Endothelial cell of umbilical vein (primary cell): Measurements from ENCODE around the gene CCDC60. TPM values are rescaled to one million over a fixed set of nuclear protein-coding genes. Genes with fewer than 3 reads are reported as not detected.

ENCODE experiments used
- BruUV-seq: library from RNA; stranded (reverse); fragments of 400-500 nt; replicated peaks from 2 replicates; lab custom pipeline; 2021; lab: Mats Ljungman, UMichigan
- CTCF ChIA-PET: fragments of 300-600, 350-600 bp; sonication (Branson Sonifier 250); formaldehyde crosslinking; loops from one replicate; lab custom pipeline; 2021; ENCODE audit warnings: antibody characterized with exemption, inconsistent platforms; lab: Charles Lee
- POLR2A ChIA-PET: fragments of 300-600, 350-600 bp; sonication (Branson Sonifier 250); formaldehyde crosslinking; loops from one replicate; lab custom pipeline; 2021; ENCODE audit warnings: antibody characterized with exemption, inconsistent platforms; lab: Charles Lee
- DNase-seq: peaks from one replicate; pipeline ENCODE4 v3.0.0-alpha.2; 2011; ENCODE audit warnings: low read depth, low spot score
- FAIRE-seq: peaks from 2 replicates; lab custom pipeline; 2011; peaks lifted over from hg19 to GRCh38; lab: Jason Lieb, UNC
- H2AFZ ChIP-seq: 2 replicates; pipeline ENCODE4 v1.6.0; 2012; ENCODE audit warnings: low read depth, low read length, control low read depth, inconsistent platforms
- H3K27ac ChIP-seq: 2 replicates; pipeline ENCODE4 v1.5.1; 2011; ENCODE audit warnings: low read depth, mild to moderate bottlenecking, control low read depth, low read length, moderate library complexity; ENCODE audit not compliant: insufficient read depth
- H3K27me3 ChIP-seq, 2 experiments: 2 replicates each; pipeline versions ENCODE4 v1.6.0 to v1.6.1; 2011; ENCODE audit warnings: low read length in 2 of 2, mixed read lengths in 1 of 2; ENCODE audit not compliant: control insufficient read depth in 2 of 2, insufficient read depth in 2 of 2
- H3K36me3 ChIP-seq, 2 experiments: 2 replicates in 1 of 2; 3 replicates in 1 of 2; pipeline ENCODE4 v1.5.1; 2011; ENCODE audit warnings: low read length in 2 of 2, mild to moderate bottlenecking in 1 of 2, moderate library complexity in 1 of 2; ENCODE audit not compliant: control insufficient read depth in 2 of 2, insufficient read depth in 2 of 2; ENCODE audit errors: extremely low read depth in 1 of 2
- H3K4me1 ChIP-seq: 3 replicates; pipeline ENCODE4 v1.5.1; 2011; ENCODE audit warnings: mild to moderate bottlenecking, low read length; ENCODE audit not compliant: control insufficient read depth, insufficient read depth; ENCODE audit errors: extremely low read depth
- H3K4me2 ChIP-seq: 2 replicates; pipeline ENCODE4 v1.6.1; 2011; ENCODE audit warnings: low read length, control low read depth, mixed read lengths; ENCODE audit not compliant: insufficient read depth
- H3K4me3 ChIP-seq, 3 experiments: fragments of 200-600 bp in 1 of 3; sonication (generic), shearing (Covaris generic) in 1 of 3; replicated peaks in 1 of 3; 2 replicates each; pipeline ENCODE4 v1.5.1; 2011 to 2016; ENCODE audit warnings: control low read depth in 3 of 3, low read length in 3 of 3, mild to moderate bottlenecking in 2 of 3, inconsistent platforms in 1 of 3, low read depth in 1 of 3, moderate library complexity in 1 of 3; ENCODE audit not compliant: insufficient read depth in 1 of 3
- H3K79me2 ChIP-seq: 2 replicates; pipeline ENCODE4 v1.6.0; 2012; ENCODE audit warnings: low read length, inconsistent platforms; ENCODE audit not compliant: control insufficient read depth, insufficient read depth
- H3K9ac ChIP-seq: replicated peaks from 2 replicates; pipeline ENCODE3; 2011; ENCODE audit warnings: low read length, control low read depth; ENCODE audit not compliant: insufficient read depth; ENCODE audit errors: extremely low read depth
- H3K9me1 ChIP-seq: replicated peaks from 3 replicates; pipeline ENCODE4 v1.6.0; 2011; ENCODE audit warnings: mild to moderate bottlenecking, low read length; ENCODE audit not compliant: control insufficient read depth, insufficient read depth; ENCODE audit errors: extremely low read depth
- H3K9me3 ChIP-seq: replicated peaks from 2 replicates; pipeline ENCODE4 v1.5.1; 2012; ENCODE audit warnings: low read length, inconsistent platforms; ENCODE audit not compliant: control insufficient read depth, insufficient read depth
- H4K20me1 ChIP-seq: replicated peaks from 2 replicates; pipeline ENCODE3; 2011; ENCODE audit warnings: mild to moderate bottlenecking, low read length; ENCODE audit not compliant: control insufficient read depth, insufficient read depth; ENCODE audit errors: extremely low read depth
- EZH2 ChIP-seq: IDR thresholded peaks from 2 replicates; pipeline ENCODE4 v1.6.1; 2012; ENCODE audit warnings: borderline replicate concordance, low read depth, mild to moderate bottlenecking, moderate library complexity, low read length, inconsistent platforms; ENCODE audit not compliant: severe bottlenecking
- FOS ChIP-seq: IDR thresholded peaks from 2 replicates; pipeline ENCODE4 v1.6.1; 2011; ENCODE audit warnings: mild to moderate bottlenecking, low read length, moderate library complexity, borderline replicate concordance; ENCODE audit not compliant: insufficient read depth
- GATA2 ChIP-seq: IDR thresholded peaks from 2 replicates; pipeline ENCODE4 v1.7.0; 2011; ENCODE audit warnings: low read depth, mild to moderate bottlenecking, moderate library complexity, mixed read lengths, low read length; ENCODE audit not compliant: insufficient read length, insufficient read depth
- JUN ChIP-seq: IDR thresholded peaks from 2 replicates; pipeline ENCODE4 v1.6.1; 2011; ENCODE audit warnings: borderline replicate concordance, low read depth; ENCODE audit not compliant: insufficient read length, insufficient read depth
- MYC ChIP-seq: IDR thresholded peaks from one replicate; pipeline ENCODE4 v1.6.1; 2011; ENCODE audit warnings: mild to moderate bottlenecking, low read depth, low read length
- POLR2A ChIP-seq: IDR thresholded peaks from 2 replicates; pipeline ENCODE4 v1.6.1; 2012; ENCODE audit warnings: low read depth, mild to moderate bottlenecking, control low read depth, low read length
- POLR2AphosphoS5 ChIP-seq: IDR thresholded peaks from 2 replicates; pipeline ENCODE4 v1.6.1; 2012; ENCODE audit warnings: low read depth, mild to moderate bottlenecking, control low read depth, low read length, moderate library complexity; ENCODE audit not compliant: insufficient read depth
- dilution Hi-C: fragments of 300-500 bp; cut with MboI; formaldehyde crosslinking; loops from one replicate; pipeline ENCODE4 v1.15.0; 2019; ENCODE audit warnings: low sequenced_read_pairs; ENCODE audit not compliant: extremely low pct_ligation_motif_present
- intact Hi-C: fragments of 100-400 bp; cut with micrococcal nuclease; formaldehyde crosslinking; loops from one replicate; pipeline ENCODE4 v1.10.0; 2022
- polyA plus RNA-seq, 4 experiments: library from polyadenylated mRNA; depleted of rRNA in 3 of 4; stranded (reverse) in 3 of 4; unstranded in 1 of 4; fragments of >200 nt; gene quantifications; 2 replicates each; pipeline versions ENCODE4 v1.2.1 to v1.2.3, GENCODE V29; 2011 to 2012; ENCODE audit warnings: missing spikeins in 1 of 4
- total RNA-seq: library from RNA; stranded (reverse); gene quantifications from 2 replicates; pipeline ENCODE4 v1.2.3, GENCODE V29; 2021
- TF ChIP-seq, protein P1 (sequence below): IDR thresholded peaks from 2 replicates; pipeline ENCODE4 v1.6.1; 2011; ENCODE audit not compliant: insufficient read depth, insufficient read length
- TF ChIP-seq, protein P2 (sequence below), 2 donors: IDR thresholded peaks; 1 replicate in 1 of 2; 2 replicates in 1 of 2; pipeline ENCODE4 v1.5.1; 2011; ENCODE audit warnings: low read length in 2 of 2, mild to moderate bottlenecking in 2 of 2, moderate library complexity in 2 of 2, control low read depth in 1 of 2, inconsistent platforms in 1 of 2, low read depth in 1 of 2; ENCODE audit not compliant: insufficient read depth in 1 of 2; ENCODE audit errors: extremely low read depth in 1 of 2

CCDC60 gene
- total and polyA plus RNA-seq, 2 donors (not counting 3 experiments of a cell fraction or from before 2014, with no cell fraction given): not detected

DNA sequence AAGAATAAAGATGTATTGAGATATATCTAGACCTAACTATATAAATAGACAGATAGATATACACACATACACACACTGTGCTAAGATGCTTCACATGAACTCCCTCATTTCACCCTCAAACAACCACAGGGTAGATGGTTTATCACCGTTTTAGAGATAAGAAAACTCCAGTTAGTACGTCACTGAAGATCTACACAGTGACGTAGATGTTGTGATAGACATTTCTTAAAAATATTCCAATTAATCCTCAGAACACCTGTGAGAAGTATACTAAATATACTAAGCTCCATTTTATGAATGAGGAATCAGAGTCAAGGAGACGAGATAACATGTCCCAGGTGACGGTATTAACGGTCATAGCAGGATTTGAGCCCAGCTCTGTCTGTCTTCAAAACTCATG lies 31.5 kb downstream of the CCDC60 start:
- no peaks in the 10 kb centered on the region for H3K27me3 ChIP-seq
- dilution Hi-C loops: no loop called here
- CTCF ChIA-PET: no interaction called here
- DNase-seq (no peak), FAIRE-seq (no peak)
- H3K4me1 ChIP-seq: no peaks in the 10 kb centered on the region
- no peak overlapping the region for H3K4me3 ChIP-seq
- H3K27ac ChIP-seq: no peak overlapping the region
- H3K9me1 ChIP-seq: no peaks in the 10 kb centered on the region
- H3K9me3 ChIP-seq: peaks cover 2% of the 10 kb centered on the region
- H4K20me1 ChIP-seq: no peaks in the 10 kb centered on the region
- no peak for TF ChIP-seq POLR2AphosphoS5
- TF ChIP-seq EZH2: no peak
- TF ChIP-seq, protein P1, sequence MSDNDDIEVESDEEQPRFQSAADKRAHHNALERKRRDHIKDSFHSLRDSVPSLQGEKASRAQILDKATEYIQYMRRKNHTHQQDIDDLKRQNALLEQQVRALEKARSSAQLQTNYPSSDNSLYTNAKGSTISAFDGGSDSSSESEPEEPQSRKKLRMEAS: no peak
- TF ChIP-seq FOS: no peak
- no peak for TF ChIP-seq POLR2A
- no peak for TF ChIP-seq MYC
- no peak for TF ChIP-seq GATA2
- TF ChIP-seq, protein P2, sequence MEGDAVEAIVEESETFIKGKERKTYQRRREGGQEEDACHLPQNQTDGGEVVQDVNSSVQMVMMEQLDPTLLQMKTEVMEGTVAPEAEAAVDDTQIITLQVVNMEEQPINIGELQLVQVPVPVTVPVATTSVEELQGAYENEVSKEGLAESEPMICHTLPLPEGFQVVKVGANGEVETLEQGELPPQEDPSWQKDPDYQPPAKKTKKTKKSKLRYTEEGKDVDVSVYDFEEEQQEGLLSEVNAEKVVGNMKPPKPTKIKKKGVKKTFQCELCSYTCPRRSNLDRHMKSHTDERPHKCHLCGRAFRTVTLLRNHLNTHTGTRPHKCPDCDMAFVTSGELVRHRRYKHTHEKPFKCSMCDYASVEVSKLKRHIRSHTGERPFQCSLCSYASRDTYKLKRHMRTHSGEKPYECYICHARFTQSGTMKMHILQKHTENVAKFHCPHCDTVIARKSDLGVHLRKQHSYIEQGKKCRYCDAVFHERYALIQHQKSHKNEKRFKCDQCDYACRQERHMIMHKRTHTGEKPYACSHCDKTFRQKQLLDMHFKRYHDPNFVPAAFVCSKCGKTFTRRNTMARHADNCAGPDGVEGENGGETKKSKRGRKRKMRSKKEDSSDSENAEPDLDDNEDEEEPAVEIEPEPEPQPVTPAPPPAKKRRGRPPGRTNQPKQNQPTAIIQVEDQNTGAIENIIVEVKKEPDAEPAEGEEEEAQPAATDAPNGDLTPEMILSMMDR (IDR thresholded peaks at IDR 0.05; ENCODE audit: extremely low read depth in 1 of 2, insufficient read depth in 1 of 2, low read depth in 1 of 2, low read length in 2 of 2): no peak
- no peak for TF ChIP-seq JUN
- H3K79me2 ChIP-seq: no peaks in the 10 kb centered on the region
- no peak overlapping the region for H2AFZ ChIP-seq
- no peak overlapping the region for H3K9ac ChIP-seq
- POLR2A ChIA-PET: no interaction called here
- no peaks in the 10 kb centered on the region for H3K36me3 ChIP-seq
- no peak overlapping the region for H3K4me2 ChIP-seq
- intact Hi-C loops: no loop called here
- no TSS peak for BruUV-seq
